Adrenal gland (tissue), 12 donors: ENCODE results near the gene STOML3. TPM values are rescaled to one million over a fixed set of nuclear protein-coding genes. Genes with fewer than 3 reads are reported as not detected.

Experiments used
- DNase-seq, 7 donors: peaks; one replicate each; pipeline ENCODE4 v3.0.0-alpha.2; 2019 to 2020
- H3K27ac ChIP-seq, 5 donors: fragments of 200-600 bp; sonication (generic) in 4 of 5; 1 replicate in 3 of 5; 2 replicates in 2 of 5; pipeline versions ENCODE4 v1.5.1 to v1.8.0; 2016 to 2020; ENCODE audit warnings: mild to moderate bottlenecking in 1 of 5
- H3K27me3 ChIP-seq: fragments of 200-600 bp; 2 replicates; pipeline ENCODE4 v1.8.0; 2021
- H3K36me3 ChIP-seq, 2 donors: fragments of 200-600 bp; replicated peaks in 1 of 2; 1 replicate in 1 of 2; 2 replicates in 1 of 2; pipeline versions ENCODE4 v1.5.1 to v1.8.0; 2018 to 2022
- H3K4me1 ChIP-seq, 2 donors: fragments of 200-600 bp; replicated peaks in 1 of 2; 1 replicate in 1 of 2; 2 replicates in 1 of 2; pipeline versions ENCODE4 v1.5.1 to v1.8.0; 2018 to 2021
- H3K4me3 ChIP-seq, 4 donors: fragments of 200-600 bp; sonication (generic) in 3 of 4; one replicate each; pipeline ENCODE4 v1.5.1; 2016 to 2018
- H3K9me3 ChIP-seq, 3 donors: fragments of 200-600 bp; sonication (generic) in 1 of 3; replicated peaks in 1 of 3; 1 replicate in 2 of 3; 2 replicates in 1 of 3; pipeline versions ENCODE4 v1.5.1 to v1.8.0; 2016 to 2021
- CTCF ChIP-seq, 6 experiments: fragments of 450-650 bp in 4 of 6; fragments of 200-600 bp in 2 of 6; sonication (generic) in 1 of 6; IDR thresholded peaks; 1 replicate in 5 of 6; 2 replicates in 1 of 6; pipeline versions ENCODE4 v1.5.1 to v1.8.0; 2016 to 2021; ENCODE audit warnings: antibody characterized with exemption in 6 of 6, mild to moderate bottlenecking in 2 of 6, moderate library complexity in 1 of 6
- POLR2A ChIP-seq, 2 donors: fragments of 450-650 bp; IDR thresholded peaks; one replicate each; pipeline ENCODE4 v1.6.1; 2017; ENCODE audit warnings: antibody characterized with exemption in 2 of 2, mild to moderate bottlenecking in 2 of 2, moderate library complexity in 1 of 2
- WGBS, 4 donors: extraction: QIAGEN DNeasy Blood & Tissue Kit in 2 of 4; methylation state at CpG; one replicate each; pipeline versions ENCODE4 v1.1.5 to v1.1.7; 2013 to 2017; 5-methylcytosine and 5-hydroxymethylcytosine counted together
- intact Hi-C, 2 donors: fragments of 100-400 bp; cut with DNase I; formaldehyde crosslinking; loops; one replicate each; pipeline versions ENCODE4 v1.14.1 to v1.15.0; 2022 to 2023
- polyA plus RNA-seq, 3 donors: library from polyadenylated mRNA; stranded (reverse); fragments of 200-250 nt in 2 of 3; fragments of 350-450 nt in 1 of 3; fragmentation: Illumina TruSeq in 1 of 3; extraction: RNeasy Lipid Tissue Mini Kit (QIAGEN cat#74804) in 1 of 3; gene quantifications; one replicate each; pipeline ENCODE4 v1.2.3, GENCODE V29; 2013 to 2014
- total RNA-seq, 9 donors: library from RNA; depleted of rRNA in 4 of 9; stranded (reverse); fragments of >200 nt in 4 of 9; fragments of 120-200 nt in 1 of 9; fragmentation: NEBNext Ultra II Directional in 1 of 9; extraction: Animal tissue kit (Norgen Biotek cat#: 25700) in 1 of 9; gene quantifications; one replicate each; pipeline versions ENCODE4 v1.1.0 to v1.2.4, GENCODE V29; 2013 to 2023
- donor health status: healthy with polysubstance abuse.
- donor health status: Bipolar disorder and iron deficiency.
- donor health status: DM: yes; HTN: yes; CAD: no.
- donor health status: DM: no; HTN: no; CAD: no.
- donor health status: DM: no; HTN: no; CAD: no.
- donor health status: DM: yes; HTN: yes; CAD: no.

STOML3 gene
- total and polyA plus RNA-seq, 12 donors: 0.06 TPM; not detected in 11

GRCh38 chr13:38993381-38993780, 2.8 kb upstream of the STOML3 start:
- H3K27me3 ChIP-seq: no peaks in the 10 kb centered on the region
- no peak overlapping the region for H3K4me3 ChIP-seq
- H3K4me1 ChIP-seq: no peaks in the 10 kb centered on the region
- intact Hi-C loops: no loop called here
- no peak overlapping the region for H3K27ac ChIP-seq
- H3K36me3 ChIP-seq: no peaks in the 10 kb centered on the region
- WGBS, 4 donors: 45 to 54% (median 50%) methylated on average over 4 of the region's 4 CpGs
- no peak for TF ChIP-seq POLR2A (IDR thresholded peaks at IDR 0.05)
- TF ChIP-seq CTCF (IDR thresholded peaks at IDR 0.05): no peak
- DNase-seq: no peak
- H3K9me3 ChIP-seq: no peaks in the 10 kb centered on the region

GRCh38 chr13:38981096-38981495, 9.5 kb downstream of the STOML3 start:
- intact Hi-C loops: no loop called here
- H3K4me3 ChIP-seq: no peak overlapping the region
- no peaks in the 10 kb centered on the region for H3K27me3 ChIP-seq
- no peak for TF ChIP-seq CTCF (IDR thresholded peaks at IDR 0.05)
- TF ChIP-seq POLR2A (IDR thresholded peaks at IDR 0.05): no peak
- H3K27ac ChIP-seq: no peak overlapping the region
- peaks cover 0 to 6% (median 0%) of the 10 kb centered on the region in 3 donors for H3K9me3 ChIP-seq
- H3K4me1 ChIP-seq: no peaks in the 10 kb centered on the region
- no peak for DNase-seq
- 66 to 86% (median 82%) methylated on average over 2 of the region's 2 CpGs for WGBS, 4 donors
- H3K36me3 ChIP-seq: no peaks in the 10 kb centered on the region

- Histone ChIP-seq H3K36me3 (no peaks in the 10 kb centered on the region), H3K27me3 (no peaks in the 10 kb centered on the region), H3K4me3 (no peak overlapping the region), H3K27ac (no peak overlapping the region), H3K9me3 (peaks cover 0 to 6% (median 0%) of the 10 kb centered on the region in 3 donors), H3K4me1 (no peaks in the 10 kb centered on the region)
- no peak for DNase-seq
- TF ChIP-seq CTCF (IDR thresholded peaks at IDR 0.05) (no peak), POLR2A (IDR thresholded peaks at IDR 0.05) (no peak)
- intact Hi-C loops: no loop called here
- 35 to 63% (median 41%) methylated on average over 2 of the region's 2 CpGs for WGBS, 4 donors
These were observed 9.9 kb downstream of the STOML3 start for GRCh38 chr13:38980750-38981078.

GRCh38 chr13:38979891-38980749, 10.5 kb downstream of the STOML3 start:
- no peak overlapping the region for H3K4me3 ChIP-seq
- H3K27me3 ChIP-seq: no peaks in the 10 kb centered on the region
- peaks cover 0 to 6% (median 0%) of the 10 kb centered on the region in 3 donors for H3K9me3 ChIP-seq
- H3K27ac ChIP-seq: no peak overlapping the region
- H3K36me3 ChIP-seq: no peaks in the 10 kb centered on the region
- 35 to 52% (median 48%) methylated on average over 9 of the region's 9 CpGs for WGBS, 4 donors
- DNase-seq: peak in 4 of 7 donors; percentile 2 to 73 (median 14)
- intact Hi-C loops: no loop called here
- TF ChIP-seq POLR2A (IDR thresholded peaks at IDR 0.05): no peak
- no peaks in the 10 kb centered on the region for H3K4me1 ChIP-seq
